ENCODE results near the gene ANHX.

The ANHX gene

DNA sequence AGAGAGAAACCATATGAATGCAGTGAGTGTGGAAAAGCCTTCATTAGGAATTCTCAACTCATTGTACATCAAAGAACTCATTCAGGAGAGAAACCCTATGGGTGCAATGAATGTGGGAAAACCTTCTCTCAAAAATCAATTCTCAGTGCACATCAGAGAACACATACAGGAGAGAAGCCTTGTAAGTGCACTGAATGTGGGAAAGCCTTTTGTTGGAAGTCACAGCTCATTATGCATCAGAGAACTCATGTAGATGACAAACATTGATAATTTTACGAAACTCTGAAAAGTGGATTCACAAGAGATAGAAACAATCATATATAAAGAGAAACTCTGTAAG, 31.4 kb downstream of the ANHX start:
- no peak overlapping the region for H3K4me3 ChIP-seq (ENCODE audit: low read depth, low read length)
- DNase-seq (ENCODE audit: low read depth): no peak

- no peak overlapping the region for H3K4me3 ChIP-seq (ENCODE audit: low read depth, low read length)
- DNase-seq (ENCODE audit: low read depth): no peak
These were observed 32.1 kb downstream of the ANHX start for GRCh38 chr12:133203344-133204263.

GRCh38 chr12:133202493-133203343, 33.0 kb downstream of the ANHX start:
- no peak for DNase-seq (ENCODE audit: low read depth)
- no peak overlapping the region for H3K4me3 ChIP-seq (ENCODE audit: low read depth, low read length)

DNA sequence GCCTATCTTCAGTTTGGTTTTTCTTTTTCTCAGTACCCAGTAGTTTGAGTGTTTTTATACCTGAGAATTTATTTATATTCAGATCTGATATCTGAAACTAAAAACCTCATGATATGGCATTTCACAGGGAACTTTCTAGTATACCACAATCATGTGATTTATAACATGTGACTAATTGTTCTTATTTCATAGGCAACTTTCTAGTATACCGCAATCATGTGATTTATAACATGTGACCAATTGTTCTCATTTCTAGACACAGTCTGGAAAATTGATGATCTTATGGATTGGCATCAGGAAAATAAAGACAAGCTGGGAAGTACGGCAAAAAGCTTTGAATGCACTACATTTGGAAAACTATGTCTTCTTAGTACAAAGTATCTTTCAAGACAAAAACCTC, 33.8 kb downstream of the ANHX start:
- no peak overlapping the region for H3K4me3 ChIP-seq (ENCODE audit: low read depth, low read length)

DNA sequence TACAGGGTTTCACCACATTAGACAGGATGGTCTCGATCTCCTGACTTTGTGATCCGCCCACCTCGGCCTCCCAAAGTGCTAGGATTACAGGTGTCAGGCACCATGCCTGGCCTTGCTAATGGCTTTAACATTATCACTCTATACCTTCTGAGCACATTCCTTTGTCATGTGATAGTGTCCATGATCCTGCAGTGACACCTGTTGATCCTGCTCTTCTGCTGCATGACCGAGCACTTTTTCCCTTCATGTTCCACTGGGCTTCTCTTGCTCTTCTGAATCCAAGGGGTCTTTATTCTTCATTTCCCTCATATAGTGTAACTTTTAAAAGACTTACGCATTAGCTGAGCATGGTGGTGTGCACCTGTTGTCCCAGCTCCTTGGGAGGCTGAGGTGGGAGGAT, 42.8 kb downstream of the ANHX start:
- no peak overlapping the region for H3K4me3 ChIP-seq (ENCODE audit: low read depth, low read length)

More for the DNA sequence above, 33.8 kb downstream of the ANHX start:
- no peak for DNase-seq (ENCODE audit: low read depth)

GRCh38 chr12:133190176-133190575, 45.5 kb downstream of the ANHX start:
- DNase-seq (ENCODE audit: low read depth): no peak
- H3K4me3 ChIP-seq (ENCODE audit: low read depth, low read length): no peak overlapping the region

More for the DNA sequence above, 42.8 kb downstream of the ANHX start:
- no peak for DNase-seq (ENCODE audit: low read depth)

GRCh38 chr12:133181238-133181959, 54.3 kb downstream of the ANHX start, which contains the start of gene ZNF268:
Gene ZNF268, plus strand, starts transcription at chr12:133181495. Its CDS starts 503 bp downstream, at chr12:133181998.
- peak within 1 kb of the TSS; percentile 66 for H3K4me3 ChIP-seq (ENCODE audit: low read depth, low read length)
- DNase-seq (ENCODE audit: low read depth): peak; percentile 66

DNA sequence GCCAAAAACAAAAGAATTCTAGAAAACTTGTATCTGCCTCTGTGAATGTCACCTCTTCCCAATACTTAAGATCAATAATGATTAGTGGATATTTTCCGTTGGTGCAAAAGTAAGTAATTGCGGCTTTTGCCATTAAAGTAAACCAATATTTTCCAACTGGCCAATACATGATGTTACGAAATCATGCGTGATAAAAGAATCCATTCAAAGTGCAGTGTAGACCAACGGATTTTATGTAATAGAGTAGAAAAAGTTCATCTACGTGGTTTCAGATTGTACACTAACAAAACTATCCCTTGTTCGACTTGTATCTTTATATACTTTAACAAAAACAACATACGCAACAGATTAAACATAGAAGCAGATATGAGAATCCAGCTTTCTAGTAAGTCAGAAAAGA, 55.0 kb downstream of the ANHX start:
- no peak for DNase-seq (ENCODE audit: low read depth)
- H3K4me3 ChIP-seq (ENCODE audit: low read depth, low read length): no peak overlapping the region

DNA sequence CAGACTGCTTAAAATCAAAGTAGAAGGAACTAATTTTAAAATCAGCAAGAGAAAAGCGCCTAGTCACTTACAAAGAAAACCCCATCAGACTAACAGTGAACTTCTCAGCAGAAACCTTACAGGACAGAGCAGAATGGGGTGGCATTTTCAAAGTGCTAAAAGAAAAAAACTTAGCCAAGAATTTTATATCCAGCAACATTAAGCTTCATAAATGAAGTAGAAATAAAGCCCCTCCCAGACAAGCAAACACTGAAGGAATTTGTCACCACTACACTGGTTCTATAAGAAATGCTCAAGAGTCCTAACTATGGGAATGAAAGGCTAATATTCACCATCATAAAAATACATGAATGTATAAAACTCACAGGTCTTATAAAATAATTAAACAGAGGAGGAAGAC, 60.8 kb downstream of the ANHX start:
- DNase-seq (ENCODE audit: low read depth): no peak
- H3K4me3 ChIP-seq (ENCODE audit: low read depth, low read length): no peak overlapping the region

DNA sequence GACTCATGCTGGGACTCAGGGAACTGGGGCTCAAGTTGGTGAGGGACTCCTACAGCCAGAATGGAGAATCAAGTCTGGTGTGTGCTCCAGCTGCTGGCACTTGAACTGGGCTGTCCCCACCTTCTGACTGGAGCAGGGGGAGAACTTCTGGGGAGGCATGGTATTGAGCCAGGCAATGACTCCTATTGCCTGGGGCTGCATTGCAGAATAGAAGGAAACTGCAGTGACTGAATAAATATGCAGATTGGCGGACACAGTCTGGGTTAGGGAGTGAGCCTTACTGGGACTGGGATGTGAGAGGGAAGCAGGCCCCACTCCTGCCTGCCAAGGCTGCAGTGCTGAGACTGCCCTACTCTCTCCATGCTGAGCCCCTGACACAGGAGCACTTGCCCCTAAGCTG, 63.2 kb downstream of the ANHX start:
- no peak overlapping the region for H3K4me3 ChIP-seq (ENCODE audit: low read depth, low read length)
- DNase-seq (ENCODE audit: low read depth): no peak
